Left lung (tissue), 10 donors: Measurements from ENCODE around the gene TM7SF2. TPM values are rescaled to one million over a fixed set of nuclear protein-coding genes. Genes with fewer than 3 reads are reported as not detected.

Experiments used
- ATAC-seq: fragments of 200-7000 bp; cut with Tn5 transposase; one replicate; pipeline ENCODE4 v1.9.1; 2020; ENCODE audit warnings: moderate library complexity
- DNase-seq, 4 donors: peaks; one replicate each; pipeline ENCODE4 v3.0.0-alpha.2; 2013 to 2020
- H3K27ac ChIP-seq, 2 donors: fragments of 200-600 bp; sonication (generic) in 1 of 2; one replicate each; pipeline versions ENCODE4 v1.5.0 to v1.8.0; 2020 to 2021
- H3K27me3 ChIP-seq, 2 donors: fragments of 200-600 bp; sonication (generic) in 1 of 2; one replicate each; pipeline versions ENCODE4 v1.5.0 to v1.8.0; 2020 to 2021
- H3K36me3 ChIP-seq, 2 donors: fragments of 200-600 bp; sonication (generic) in 1 of 2; one replicate each; pipeline versions ENCODE4 v1.5.0 to v1.8.0; 2020 to 2021
- H3K4me1 ChIP-seq, 2 donors: fragments of 200-600 bp; one replicate each; pipeline ENCODE4 v1.8.0; 2021
- H3K4me3 ChIP-seq, 2 donors: fragments of 200-600 bp; sonication (generic) in 1 of 2; one replicate each; pipeline versions ENCODE4 v1.5.0 to v1.8.0; 2020 to 2021; ENCODE audit warnings: mild to moderate bottlenecking in 1 of 2
- H3K9me3 ChIP-seq, 2 donors: fragments of 200-600 bp; sonication (generic) in 1 of 2; one replicate each; pipeline versions ENCODE4 v1.5.0 to v1.8.0; 2020 to 2021
- CTCF ChIP-seq, 2 donors: fragments of 200-600 bp; sonication (generic) in 1 of 2; IDR thresholded peaks; one replicate each; pipeline versions ENCODE4 v1.5.0 to v1.8.0; 2021; ENCODE audit warnings: antibody characterized with exemption in 2 of 2
- intact Hi-C, 2 donors: fragments of 100-400 bp; cut with DNase I; formaldehyde crosslinking; loops; one replicate each; pipeline versions ENCODE4 v1.11.2 to v1.14.2; 2022
- polyA plus RNA-seq, 6 donors: library from polyadenylated mRNA; unstranded; fragments of 120-200 nt; gene quantifications; one replicate each; pipeline ENCODE4 v1.2.1, GENCODE V29; 2013; ENCODE audit not compliant: insufficient read length in 6 of 6
- total RNA-seq, 2 donors: library from RNA; stranded (reverse); fragmentation: NEBNext Ultra II Directional; extraction: Animal tissue kit (Norgen Biotek cat#: 25700); gene quantifications; one replicate each; pipeline ENCODE4 v1.2.1, GENCODE V29; 2021
- donor health status: DM: no; HTN: yes; CAD: no.
- donor health status: DM: no; HTN: no; CAD: no.

TM7SF2 gene
- total and polyA plus RNA-seq, 8 donors, result 16.1 to 41.0 (median 22.5) TPM

GRCh38 chr11:65110354-65110861 lies 1.3 kb upstream of the TM7SF2 start:
- peaks cover 0 to 37% of the 10 kb centered on the region in 2 donors for H3K36me3 ChIP-seq
- peak; percentile 68 for ATAC-seq
- intact Hi-C loops, result no loop called here
- DNase-seq, result peak; percentile 72 to 93 (median 83)
- H3K4me1 ChIP-seq, result peaks cover 17 to 36% of the 10 kb centered on the region in 2 donors
- H3K4me3 ChIP-seq, result no peak overlapping the region
- no peaks in the 10 kb centered on the region for H3K9me3 ChIP-seq
- peak overlapping the region in 1 of 2 donors; percentile 19 for H3K27ac ChIP-seq
- TF ChIP-seq CTCF (IDR thresholded peaks at IDR 0.05), result peak; percentile 99
- peaks cover 0 to 15% of the 10 kb centered on the region in 2 donors for H3K27me3 ChIP-seq

- DNase-seq (no peak), ATAC-seq (no peak)
- Histone ChIP-seq H3K9me3 (no peaks in the 10 kb centered on the region), H3K27me3 (peaks cover 0 to 15% of the 10 kb centered on the region in 2 donors), H3K4me1 (peaks cover 18 to 44% of the 10 kb centered on the region in 2 donors), H3K4me3 (peak overlapping the region in 1 of 2 donors; percentile 54), H3K27ac (peak overlapping the region in 1 of 2 donors; percentile 19), H3K36me3 (peaks cover 0 to 42% of the 10 kb centered on the region in 2 donors)
- TF ChIP-seq CTCF (IDR thresholded peaks at IDR 0.05), result no peak
- intact Hi-C loops, result no loop called here
Observed at GRCh38 chr11:65111159-65111743, 421 bp upstream of the TM7SF2 start.

- Histone ChIP-seq H3K27me3 (peaks cover 0 to 15% of the 10 kb centered on the region in 2 donors), H3K9me3 (no peaks in the 10 kb centered on the region), H3K4me3 (peak overlapping the region; percentile 44 to 54), H3K36me3 (peaks cover 0 to 32% of the 10 kb centered on the region in 2 donors), H3K27ac (peak overlapping the region in 1 of 2 donors; percentile 24), H3K4me1 (peaks cover 25 to 53% of the 10 kb centered on the region in 2 donors)
- ATAC-seq (peak; percentile 68), DNase-seq (peak in 1 of 4 donors; percentile 92)
- peak; percentile 68 to 89 for TF ChIP-seq CTCF (IDR thresholded peaks at IDR 0.05)
- intact Hi-C loops, result no loop called here
Observed at GRCh38 chr11:65112546-65113360, 1.1 kb downstream of the TM7SF2 start.

- peaks cover 0 to 32% of the 10 kb centered on the region in 2 donors for H3K36me3 ChIP-seq
- DNase-seq, result no peak
- no peak for TF ChIP-seq CTCF (IDR thresholded peaks at IDR 0.05)
- peaks cover 0 to 15% of the 10 kb centered on the region in 2 donors for H3K27me3 ChIP-seq
- ATAC-seq, result no peak
- peak overlapping the region; percentile 44 to 54 for H3K4me3 ChIP-seq
- intact Hi-C loops, result no loop called here
- no peak overlapping the region for H3K27ac ChIP-seq
- H3K4me1 ChIP-seq, result peaks cover 25 to 59% of the 10 kb centered on the region in 2 donors
- no peaks in the 10 kb centered on the region for H3K9me3 ChIP-seq
Observed at GRCh38 chr11:65113361-65113756, 1.7 kb downstream of the TM7SF2 start.

GRCh38 chr11:65113839-65114238 lies 2.2 kb downstream of the TM7SF2 start:
- Histone ChIP-seq H3K27ac (no peak overlapping the region), H3K9me3 (no peaks in the 10 kb centered on the region), H3K4me1 (peaks cover 25 to 61% of the 10 kb centered on the region in 2 donors), H3K36me3 (peaks cover 0 to 32% of the 10 kb centered on the region in 2 donors), H3K4me3 (no peak overlapping the region), H3K27me3 (peaks cover 0 to 15% of the 10 kb centered on the region in 2 donors)
- ATAC-seq (no peak), DNase-seq (no peak)
- no peak for TF ChIP-seq CTCF (IDR thresholded peaks at IDR 0.05)
- intact Hi-C loops, result no loop called here
